ENCODE data around the gene C4orf50.

C4orf50 gene

GRCh38 chr4:5942947-5943346 lies 75.3 kb downstream of the C4orf50 start:
- H3K4me1 ChIP-seq (ENCODE audit: control insufficient read depth, insufficient read depth, low read length, poor library complexity, severe bottlenecking), result peaks cover 15% of the 10 kb centered on the region
- H3K27ac ChIP-seq (ENCODE audit: low read depth, low read length, severe bottlenecking), result no peak overlapping the region
- no peak overlapping the region for H3K4me3 ChIP-seq (ENCODE audit: extremely low read depth, insufficient read depth, low read length, poor library complexity, severe bottlenecking)
- no peaks in the 10 kb centered on the region for H3K36me3 ChIP-seq (ENCODE audit: control insufficient read depth, insufficient read depth, low read length)
- H3K9me3 ChIP-seq (ENCODE audit: control insufficient read depth, low read length), result peaks cover 9% of the 10 kb centered on the region
- WGBS, 2 experiments (ENCODE audit: insufficient coverage in 2 of 2), result 87 to 94% methylated on average over 8 of the region's 9 CpGs

- H3K4me1 ChIP-seq (ENCODE audit: control insufficient read depth, insufficient read depth, low read length, poor library complexity, severe bottlenecking), result peaks cover 15% of the 10 kb centered on the region
- WGBS, 2 experiments (ENCODE audit: insufficient coverage in 2 of 2), result 75 to 83% methylated on average over 4 of the region's 6 CpGs
- H3K4me3 ChIP-seq (ENCODE audit: extremely low read depth, insufficient read depth, low read length, poor library complexity, severe bottlenecking), result no peak overlapping the region
- no peaks in the 10 kb centered on the region for H3K9me3 ChIP-seq (ENCODE audit: control insufficient read depth, low read length)
- H3K36me3 ChIP-seq (ENCODE audit: control insufficient read depth, insufficient read depth, low read length), result no peaks in the 10 kb centered on the region
- H3K27ac ChIP-seq (ENCODE audit: low read depth, low read length, severe bottlenecking), result no peak overlapping the region
Observed at GRCh38 chr4:5941601-5942000, 76.6 kb downstream of the C4orf50 start.

GRCh38 chr4:5940470-5941203 lies 77.6 kb downstream of the C4orf50 start:
- Histone ChIP-seq H3K9me3 (ENCODE audit: control insufficient read depth, low read length) (no peaks in the 10 kb centered on the region), H3K36me3 (ENCODE audit: control insufficient read depth, insufficient read depth, low read length) (no peaks in the 10 kb centered on the region), H3K27ac (ENCODE audit: low read depth, low read length, severe bottlenecking) (no peak overlapping the region), H3K4me1 (ENCODE audit: control insufficient read depth, insufficient read depth, low read length, poor library complexity, severe bottlenecking) (peaks cover 15% of the 10 kb centered on the region), H3K4me3 (ENCODE audit: extremely low read depth, insufficient read depth, low read length, poor library complexity, severe bottlenecking) (no peak overlapping the region)
- WGBS, 2 experiments (ENCODE audit: insufficient coverage in 2 of 2), result 61% methylated on average over 2 of the region's 3 CpGs; no CpG with 5 or more reads in 1 of the 2 experiments

GRCh38 chr4:5933996-5934831 lies 84.0 kb downstream of the C4orf50 start:
- H3K27ac ChIP-seq (ENCODE audit: low read depth, low read length, severe bottlenecking), result no peak overlapping the region
- 85 to 91% methylated on average over 5 to 11 of the region's 16 CpGs for WGBS, 2 experiments (ENCODE audit: insufficient coverage in 2 of 2)
- no peaks in the 10 kb centered on the region for H3K4me1 ChIP-seq (ENCODE audit: control insufficient read depth, insufficient read depth, low read length, poor library complexity, severe bottlenecking)
- H3K9me3 ChIP-seq (ENCODE audit: control insufficient read depth, low read length), result no peaks in the 10 kb centered on the region
- H3K36me3 ChIP-seq (ENCODE audit: control insufficient read depth, insufficient read depth, low read length), result no peaks in the 10 kb centered on the region
- H3K4me3 ChIP-seq (ENCODE audit: extremely low read depth, insufficient read depth, low read length, poor library complexity, severe bottlenecking), result no peak overlapping the region

- Histone ChIP-seq H3K4me1 (ENCODE audit: control insufficient read depth, insufficient read depth, low read length, poor library complexity, severe bottlenecking) (no peaks in the 10 kb centered on the region), H3K4me3 (ENCODE audit: extremely low read depth, insufficient read depth, low read length, poor library complexity, severe bottlenecking) (no peak overlapping the region), H3K27ac (ENCODE audit: low read depth, low read length, severe bottlenecking) (no peak overlapping the region), H3K9me3 (ENCODE audit: control insufficient read depth, low read length) (no peaks in the 10 kb centered on the region), H3K36me3 (ENCODE audit: control insufficient read depth, insufficient read depth, low read length) (no peaks in the 10 kb centered on the region)
- 60 to 87% methylated on average over 1 to 3 of the region's 4 CpGs for WGBS, 2 experiments (ENCODE audit: insufficient coverage in 2 of 2)
Observed at GRCh38 chr4:5933116-5933515, 85.1 kb downstream of the C4orf50 start.

GRCh38 chr4:5932035-5932568 lies 86.1 kb downstream of the C4orf50 start:
- H3K27ac ChIP-seq (ENCODE audit: low read depth, low read length, severe bottlenecking), result no peak overlapping the region
- WGBS, 2 experiments (ENCODE audit: insufficient coverage in 2 of 2), result 82 to 95% methylated on average over 8 to 9 of the region's 12 CpGs
- H3K9me3 ChIP-seq (ENCODE audit: control insufficient read depth, low read length), result no peaks in the 10 kb centered on the region
- no peaks in the 10 kb centered on the region for H3K36me3 ChIP-seq (ENCODE audit: control insufficient read depth, insufficient read depth, low read length)
- no peak overlapping the region for H3K4me3 ChIP-seq (ENCODE audit: extremely low read depth, insufficient read depth, low read length, poor library complexity, severe bottlenecking)
- H3K4me1 ChIP-seq (ENCODE audit: control insufficient read depth, insufficient read depth, low read length, poor library complexity, severe bottlenecking), result peaks cover 2% of the 10 kb centered on the region

- Histone ChIP-seq H3K9me3 (ENCODE audit: control insufficient read depth, low read length) (no peaks in the 10 kb centered on the region), H3K4me1 (ENCODE audit: control insufficient read depth, insufficient read depth, low read length, poor library complexity, severe bottlenecking) (peaks cover 2% of the 10 kb centered on the region)
Observed at GRCh38 chr4:5931526-5931925, 86.7 kb downstream of the C4orf50 start.

GRCh38 chr4:5930876-5931275 lies 87.4 kb downstream of the C4orf50 start:
- WGBS, 2 experiments (ENCODE audit: insufficient coverage in 2 of 2), result 80 to 85% methylated on average over 7 of the region's 7 CpGs
- peaks cover 2% of the 10 kb centered on the region for H3K4me1 ChIP-seq (ENCODE audit: control insufficient read depth, insufficient read depth, low read length, poor library complexity, severe bottlenecking)
- no peaks in the 10 kb centered on the region for H3K9me3 ChIP-seq (ENCODE audit: control insufficient read depth, low read length)
- no peak overlapping the region for H3K4me3 ChIP-seq (ENCODE audit: extremely low read depth, insufficient read depth, low read length, poor library complexity, severe bottlenecking)
- no peaks in the 10 kb centered on the region for H3K36me3 ChIP-seq (ENCODE audit: control insufficient read depth, insufficient read depth, low read length)
- no peak overlapping the region for H3K27ac ChIP-seq (ENCODE audit: low read depth, low read length, severe bottlenecking)

More at GRCh38 chr4:5931526-5931925, 86.7 kb downstream of the C4orf50 start:
- H3K27ac ChIP-seq (ENCODE audit: low read depth, low read length, severe bottlenecking), result no peak overlapping the region
- H3K36me3 ChIP-seq (ENCODE audit: control insufficient read depth, insufficient read depth, low read length), result no peaks in the 10 kb centered on the region
- no peak overlapping the region for H3K4me3 ChIP-seq (ENCODE audit: extremely low read depth, insufficient read depth, low read length, poor library complexity, severe bottlenecking)
- 54 to 57% methylated on average over 7 to 8 of the region's 9 CpGs for WGBS, 2 experiments (ENCODE audit: insufficient coverage in 2 of 2)

- Histone ChIP-seq H3K9me3 (ENCODE audit: control insufficient read depth, low read length) (no peaks in the 10 kb centered on the region), H3K36me3 (ENCODE audit: control insufficient read depth, insufficient read depth, low read length) (no peaks in the 10 kb centered on the region), H3K4me3 (ENCODE audit: extremely low read depth, insufficient read depth, low read length, poor library complexity, severe bottlenecking) (no peak overlapping the region), H3K27ac (ENCODE audit: low read depth, low read length, severe bottlenecking) (no peak overlapping the region), H3K4me1 (ENCODE audit: control insufficient read depth, insufficient read depth, low read length, poor library complexity, severe bottlenecking) (peaks cover 2% of the 10 kb centered on the region)
- WGBS, 2 experiments (ENCODE audit: insufficient coverage in 2 of 2), result 93 to 98% methylated on average over 6 to 8 of the region's 8 CpGs
Observed at GRCh38 chr4:5930456-5930855, 87.8 kb downstream of the C4orf50 start.

- Histone ChIP-seq H3K9me3 (ENCODE audit: control insufficient read depth, low read length) (no peaks in the 10 kb centered on the region), H3K4me1 (ENCODE audit: control insufficient read depth, insufficient read depth, low read length, poor library complexity, severe bottlenecking) (peaks cover 2% of the 10 kb centered on the region), H3K4me3 (ENCODE audit: extremely low read depth, insufficient read depth, low read length, poor library complexity, severe bottlenecking) (no peak overlapping the region), H3K27ac (ENCODE audit: low read depth, low read length, severe bottlenecking) (no peak overlapping the region), H3K36me3 (ENCODE audit: control insufficient read depth, insufficient read depth, low read length) (no peaks in the 10 kb centered on the region)
- 86 to 88% methylated on average over 8 of the region's 8 CpGs for WGBS, 2 experiments (ENCODE audit: insufficient coverage in 2 of 2)
Observed at GRCh38 chr4:5928844-5929420, 89.3 kb downstream of the C4orf50 start.

All from mesodermal cell (in vitro differentiated cells).